ENCODE data around the gene ZNF266. TPM values are rescaled to one million over a fixed set of nuclear protein-coding genes. Genes with fewer than 3 reads are reported as not detected.

Gene ZNF266
- total RNA-seq, 4 donors from 2014 or later: 19.1 to 34.4 (median 29.8) TPM

GRCh38 chr19:9370738-9371619 lies 64.4 kb downstream of the ZNF266 start:
- intact Hi-C loops (cut with DNase I; ENCODE audit: low total_unique reads): no loop called here
- no peak for TF ChIP-seq POLR2A (IDR thresholded peaks at IDR 0.05)
- no peak for TF ChIP-seq CTCF (IDR thresholded peaks at IDR 0.05)
- 93 to 95% methylated on average over 6 of the region's 6 CpGs for WGBS, 2 donors
- no peak for DNase-seq (ENCODE audit: low spot score in 2 of 2)
- no peak overlapping the region for H3K4me3 ChIP-seq (ENCODE audit: low read depth, poor library complexity, severe bottlenecking)

GRCh38 chr19:9362905-9363304 lies 72.5 kb downstream of the ZNF266 start, which contains the start of gene ZNF177:
Gene ZNF177 (plus strand): TSS chr19:9363013. CDS start chr19:9378312, 15,299 bp downstream.
- WGBS, 2 donors: 3 to 6% methylated on average over 27 to 28 of the region's 28 CpGs
- H3K4me3 ChIP-seq (ENCODE audit: low read depth, poor library complexity, severe bottlenecking): no peak within 1 kb of the TSS
- DNase-seq (ENCODE audit: low spot score in 2 of 2): no peak
- intact Hi-C loops (cut with DNase I; ENCODE audit: low total_unique reads): no loop called here
- TF ChIP-seq POLR2A (IDR thresholded peaks at IDR 0.05) (no peak), CTCF (IDR thresholded peaks at IDR 0.05) (no peak)

Other genes with a start within 250 kb of the ZNF266 start
- gene OR7D4, start 216.0 kb downstream of the ZNF266 start, total RNA-seq: not detected
- not detected for gene OR7E24, start 184.6 kb downstream of the ZNF266 start, total RNA-seq
- 10 to 100 TPM; 12.9 to 19.2 (median 16.1) TPM for gene ZNF699, start 125.7 kb downstream of the ZNF266 start, total RNA-seq
- gene ZNF559, start 111.4 kb downstream of the ZNF266 start, total RNA-seq: 10 to 100 TPM in 2 of 4 donors, 1 to 10 TPM in 2; 3.6 to 12.8 (median 9.2) TPM
- gene ZNF177, start 72.6 kb downstream of the ZNF266 start, total RNA-seq: 1 to 10 TPM in 2 of 4 donors, under 1 TPM in 1, not detected in 1; 0.38 to 1.5 (median 1.1) TPM
- gene ZNF560, start 63.0 kb upstream of the ZNF266 start, total RNA-seq: not detected
- gene ZNF426, start 103.1 kb upstream of the ZNF266 start, total RNA-seq: 10 to 100 TPM in 2 of 4 donors, 1 to 10 TPM in 2; 4.6 to 15.7 (median 9.5) TPM
- gene ZNF121, start 148.9 kb upstream of the ZNF266 start, total RNA-seq: 10 to 100 TPM; 28.1 to 44.6 (median 31.2) TPM
- 10 to 100 TPM; 31.3 to 55.0 (median 40.7) TPM for gene ZNF561, start 185.7 kb upstream of the ZNF266 start, total RNA-seq
- 10 to 100 TPM; 11.9 to 22.2 (median 14.0) TPM for gene ZNF562, start 239.5 kb upstream of the ZNF266 start, total RNA-seq

Measured in lower leg skin (tissue), 4 donors.